GM18517 (cell line): ENCODE data around the gene KRTAP10-8.
"Not testable (repeated sequence)": the region's sequence is repeated elsewhere in the genome, so short reads cannot be mapped to it uniquely, and the experiment has no call there.

Experiments
- ATAC-seq: cut with Tn5 transposase; IDR thresholded peaks from one replicate; pipeline ENCODE4 v1.9.1; 2021; ENCODE audit warnings: mild to moderate bottlenecking, moderate library complexity; ENCODE audit not compliant: unreplicated experiment

KRTAP10-8 gene

GRCh38 chr21:44643741-44644310 lies 31.9 kb downstream of the KRTAP10-8 start:
- ATAC-seq, result no peak

GRCh38 chr21:44644878-44645277 lies 33.0 kb downstream of the KRTAP10-8 start:
- ATAC-seq, result no peak

- ATAC-seq, result not testable (repeated sequence)
Observed at GRCh38 chr21:44646366-44647221, 34.7 kb downstream of the KRTAP10-8 start, which contains the start of gene KRTAP10-11. TSS of gene KRTAP10-11 (plus strand) at chr21:44646414. CDS start at chr21:44646459, 45 bp downstream.

GRCh38 chr21:44647222-44647552 lies 35.3 kb downstream of the KRTAP10-8 start:
- ATAC-seq, result no peak

- ATAC-seq, result no peak
Observed at GRCh38 chr21:44648557-44649311, 36.9 kb downstream of the KRTAP10-8 start.

- ATAC-seq, result no peak
Observed at GRCh38 chr21:44649521-44650100, 37.7 kb downstream of the KRTAP10-8 start.

- ATAC-seq, result no peak
Observed at GRCh38 chr21:44650265-44650972, 38.5 kb downstream of the KRTAP10-8 start.

GRCh38 chr21:44650973-44651675 lies 39.2 kb downstream of the KRTAP10-8 start:
- ATAC-seq, result no peak

GRCh38 chr21:44653123-44653522 lies 41.2 kb downstream of the KRTAP10-8 start:
- no peak for ATAC-seq

- no peak for ATAC-seq
Observed at GRCh38 chr21:44653656-44654575, 42.0 kb downstream of the KRTAP10-8 start.

- ATAC-seq, result no peak
Observed at GRCh38 chr21:44654576-44655175, 42.8 kb downstream of the KRTAP10-8 start, which contains the start of gene KRTAP12-4. TSS of gene KRTAP12-4 (minus strand) at chr21:44654659. CDS start at chr21:44654614, 45 bp downstream.

- no peak for ATAC-seq
Observed at GRCh38 chr21:44656868-44657267, 45.0 kb downstream of the KRTAP10-8 start.

- ATAC-seq, result no peak
Observed at GRCh38 chr21:44657635-44658540, 46.0 kb downstream of the KRTAP10-8 start, which contains the start of gene KRTAP12-3. TSS of gene KRTAP12-3 (plus strand) at chr21:44657932. CDS start at chr21:44657980, 48 bp downstream.

GRCh38 chr21:44658541-44658910 lies 46.6 kb downstream of the KRTAP10-8 start:
- no peak for ATAC-seq

GRCh38 chr21:44658913-44659595 lies 47.2 kb downstream of the KRTAP10-8 start:
- ATAC-seq, result no peak

GRCh38 chr21:44661567-44661966 lies 49.7 kb downstream of the KRTAP10-8 start:
- ATAC-seq, result not testable (repeated sequence)
